ENCODE measurements around the gene SH3BP4. TPM values are rescaled to one million over a fixed set of nuclear protein-coding genes. Genes with fewer than 3 reads are reported as not detected.
A peak's percentile ranks its signal among the peaks of the same experiment; 100 is the strongest.

Gene SH3BP4
- total and polyA plus RNA-seq, 2 of the 13 experiments (the other 11 are each of a cell fraction or from before 2014, with no cell fraction given) = 34.6 to 99.1 TPM

- TF ChIP-seq ZNF816 (CRISPR knock-in tag; IDR thresholded peaks at IDR 0.05; ENCODE audit: borderline replicate concordance) (peak; percentile 58; the same call in 1 of the 2 replicates), KLF11 (CRISPR knock-in tag; IDR thresholded peaks at IDR 0.05) (peak; percentile 98), NFKBIZ (CRISPR knock-in tag; IDR thresholded peaks at IDR 0.05) (peak; percentile 88), ZNF292 (CRISPR knock-in tag; IDR thresholded peaks at IDR 0.05; ENCODE audit: borderline replicate concordance, low read depth) (peak; percentile 98), SRSF1 (optimal IDR thresholded peaks at IDR 0.05; ENCODE audit: low read depth, low read length) (peak; percentile 17), ZFP1 (CRISPR knock-in tag; IDR thresholded peaks at IDR 0.05) (peak; percentile 84), SIX4 (CRISPR knock-in tag; IDR thresholded peaks at IDR 0.05) (peak; percentile 85), ZNF660 (CRISPR knock-in tag; IDR thresholded peaks at IDR 0.05; ENCODE audit: borderline replicate concordance, low read depth) (no peak), ZNF234 (CRISPR knock-in tag; conservative IDR thresholded peaks at IDR 0.05) (no peak; the same call in 1 of the 2 replicates), FOXP4 (CRISPR knock-in tag; IDR thresholded peaks at IDR 0.05) (peak; percentile 97), ZFP62 (CRISPR knock-in tag; IDR thresholded peaks at IDR 0.05) (no peak; the same call in 1 of the 2 replicates), ZBTB37 (CRISPR knock-in tag; IDR thresholded peaks at IDR 0.05) (no peak), MLLT10 (CRISPR knock-in tag; IDR thresholded peaks at IDR 0.05) (no peak), KLF15 (CRISPR knock-in tag; IDR thresholded peaks at IDR 0.05; ENCODE audit: borderline replicate concordance) (peak; percentile 93), KDM3A (CRISPR knock-in tag; IDR thresholded peaks at IDR 0.05; ENCODE audit: low read depth) (peak; percentile 85), MTA1 (CRISPR knock-in tag; IDR thresholded peaks at IDR 0.05; ENCODE audit: borderline replicate concordance) (peak; percentile 94), SIX1 (CRISPR knock-in tag; IDR thresholded peaks at IDR 0.05; ENCODE audit: borderline replicate concordance) (peak; percentile 89), ZNF770 (CRISPR knock-in tag; IDR thresholded peaks at IDR 0.05) (peak; percentile 89), ZMYM2 (CRISPR knock-in tag; IDR thresholded peaks at IDR 0.05) (peak; percentile 81), DBP (CRISPR knock-in tag; IDR thresholded peaks at IDR 0.05; ENCODE audit: not compliant biosample characterization) (peak; percentile 15), ZNF777 (CRISPR knock-in tag; IDR thresholded peaks at IDR 0.05) (no peak), NRL (CRISPR knock-in tag; IDR thresholded peaks at IDR 0.05; ENCODE audit: borderline replicate concordance) (peak; percentile 92), SOX5 (CRISPR knock-in tag; IDR thresholded peaks at IDR 0.05; ENCODE audit: borderline replicate concordance) (peak; percentile 94), ZNF775 (CRISPR knock-in tag; IDR thresholded peaks at IDR 0.05; ENCODE audit: borderline replicate concordance) (no peak)
Observed at GRCh38 chr2:235005603-235006259, 53.9 kb downstream of the SH3BP4 start (continued).

Data from HepG2 (cell line).